ENCODE results near the gene STEAP1B.

DNA sequence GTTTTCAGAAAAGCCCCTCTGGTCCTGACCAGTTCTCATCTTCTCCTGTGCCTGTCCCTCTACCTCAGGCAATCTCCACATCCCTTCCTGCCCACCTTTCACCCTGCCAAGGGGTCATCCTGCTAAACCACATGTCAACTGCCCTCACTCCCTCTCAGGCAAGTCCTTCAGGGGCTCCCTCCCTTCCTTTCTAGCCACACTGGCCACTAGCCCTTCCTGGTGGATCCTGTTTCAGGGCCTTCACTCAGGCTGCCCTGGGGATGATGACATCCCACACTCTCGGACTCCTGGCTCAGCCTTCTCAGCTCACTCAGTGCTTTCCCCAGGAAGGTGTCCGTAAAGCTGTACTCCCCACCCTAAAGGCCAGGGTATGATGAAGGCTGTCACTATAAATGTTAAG lies 13.4 kb downstream of the STEAP1B start:
- TF ChIP-seq EZH2 (IDR thresholded peaks at IDR 0.05) (no peak), POLR2AphosphoS5 (IDR thresholded peaks at IDR 0.05; ENCODE audit: borderline replicate concordance, low read depth, low read length) (no peak)
